Astrocyte (in vitro differentiated cells and primary cell): ENCODE measurements around the gene CD27.

ENCODE experiments used
- EZH2 ChIP-seq: IDR thresholded peaks from 2 replicates; pipeline ENCODE4 v1.6.1; 2012; ENCODE audit warnings: mild to moderate bottlenecking, low read length, inconsistent platforms; ENCODE audit not compliant: insufficient read depth
- TF ChIP-seq, protein P1 (sequence below): IDR thresholded peaks from 2 replicates; pipeline ENCODE4 v1.5.1; 2011; ENCODE audit warnings: low read depth, mild to moderate bottlenecking, inconsistent platforms, low read length, moderate library complexity; ENCODE audit not compliant: insufficient read depth

DNA sequence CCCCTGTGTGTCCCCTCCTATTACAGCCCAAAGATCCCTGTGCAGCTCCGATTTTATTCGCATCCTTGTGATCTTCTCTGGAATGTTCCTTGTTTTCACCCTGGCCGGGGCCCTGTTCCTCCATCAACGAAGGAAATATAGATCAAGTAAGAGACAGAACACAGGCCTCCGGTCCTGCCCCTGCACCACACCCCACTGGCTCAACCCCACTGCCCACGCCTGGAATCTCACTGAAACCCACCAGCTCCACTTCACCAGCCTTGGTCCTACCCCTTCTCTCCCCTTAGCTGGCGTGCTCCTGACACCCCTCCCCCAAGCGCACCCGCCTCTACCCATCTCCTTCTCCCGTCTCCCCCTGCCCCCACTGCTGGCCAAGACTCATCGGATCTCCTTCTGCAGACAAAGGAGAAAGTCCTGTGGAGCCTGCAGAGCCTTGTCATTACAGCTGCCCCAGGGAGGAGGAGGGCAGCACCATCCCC is 6.2 kb downstream of the CD27 start:
- TF ChIP-seq EZH2: no peak
- TF ChIP-seq, protein P1, sequence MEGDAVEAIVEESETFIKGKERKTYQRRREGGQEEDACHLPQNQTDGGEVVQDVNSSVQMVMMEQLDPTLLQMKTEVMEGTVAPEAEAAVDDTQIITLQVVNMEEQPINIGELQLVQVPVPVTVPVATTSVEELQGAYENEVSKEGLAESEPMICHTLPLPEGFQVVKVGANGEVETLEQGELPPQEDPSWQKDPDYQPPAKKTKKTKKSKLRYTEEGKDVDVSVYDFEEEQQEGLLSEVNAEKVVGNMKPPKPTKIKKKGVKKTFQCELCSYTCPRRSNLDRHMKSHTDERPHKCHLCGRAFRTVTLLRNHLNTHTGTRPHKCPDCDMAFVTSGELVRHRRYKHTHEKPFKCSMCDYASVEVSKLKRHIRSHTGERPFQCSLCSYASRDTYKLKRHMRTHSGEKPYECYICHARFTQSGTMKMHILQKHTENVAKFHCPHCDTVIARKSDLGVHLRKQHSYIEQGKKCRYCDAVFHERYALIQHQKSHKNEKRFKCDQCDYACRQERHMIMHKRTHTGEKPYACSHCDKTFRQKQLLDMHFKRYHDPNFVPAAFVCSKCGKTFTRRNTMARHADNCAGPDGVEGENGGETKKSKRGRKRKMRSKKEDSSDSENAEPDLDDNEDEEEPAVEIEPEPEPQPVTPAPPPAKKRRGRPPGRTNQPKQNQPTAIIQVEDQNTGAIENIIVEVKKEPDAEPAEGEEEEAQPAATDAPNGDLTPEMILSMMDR: no peak
